HCT116 (cell line): Measurements from ENCODE around the gene TTYH3. TPM values are rescaled to one million over a fixed set of nuclear protein-coding genes. Genes with fewer than 3 reads are reported as not detected.
A peak's percentile ranks its signal among the peaks of the same experiment; 100 is the strongest.

Experiments
- ATAC-seq: fragments of 200-7000 bp; cut with Tn5 transposase; 2 replicates; pipeline ENCODE4 v1.9.1; 2020; ENCODE audit warnings: mild to moderate bottlenecking, moderate library complexity
- BruUV-seq: library from RNA; stranded (reverse); fragments of 400-500 nt; replicated peaks from 2 replicates; lab custom pipeline; 2021; lab: Mats Ljungman, UMichigan
- CTCF ChIA-PET: fragments of 300-600 bp; sonication (Branson Sonifier 250); formaldehyde crosslinking; loops from one replicate; lab custom pipeline; 2021; ENCODE audit warnings: antibody characterized with exemption; lab: Charles Lee
- POLR2A ChIA-PET: fragments of 300-600, 350-600 bp; sonication (Branson Sonifier 250); formaldehyde crosslinking; loops from one replicate; lab custom pipeline; 2021; ENCODE audit warnings: antibody characterized with exemption; lab: Charles Lee
- RAD21 ChIA-PET, 2 experiments: fragments of 300-600 bp; sonication (Branson Sonifier 250); formaldehyde crosslinking; loops; one replicate each; lab custom pipeline; 2023; ENCODE audit warnings: low total read pairs in 2 of 2; ENCODE audit not compliant: uncharacterized antibody in 2 of 2, unreplicated experiment in 2 of 2, low non-redundant PET in 1 of 2; lab: Charles Lee
- DNase-seq: peaks from one replicate; pipeline ENCODE4 v3.0.0-alpha.2; 2010; ENCODE audit warnings: low read depth, low spot score
- H2AFZ ChIP-seq: fragments of 200-600 bp; shearing (Covaris generic), sonication (generic); 2 replicates; pipeline ENCODE4 v1.6.1; 2017; ENCODE audit warnings: low read depth, mixed run types, mixed read lengths, antibody characterized with exemption, low read length; ENCODE audit not compliant: poor library complexity, severe bottlenecking
- H3K27ac ChIP-seq: 2 replicates; pipeline ENCODE4 v1.5.1; 2012; ENCODE audit warnings: low read depth, low read length
- H3K27me3 ChIP-seq: fragments of 200-600 bp; sonication (generic); 2 replicates; pipeline ENCODE4 v1.6.1; 2016; ENCODE audit warnings: mixed run types, low read length, mixed read lengths; ENCODE audit not compliant: insufficient read depth
- H3K36me3 ChIP-seq, 2 experiments: fragments of 200-500 bp in 1 of 2; fragments of 200-600 bp in 1 of 2; sonication (Bioruptor generic) in 1 of 2; sonication (generic) in 1 of 2; 2 replicates each; pipeline versions ENCODE4 v1.5.1 to v1.6.1; 2014 to 2016; ENCODE audit warnings: low read length in 2 of 2, inconsistent platforms in 1 of 2, mixed read lengths in 1 of 2, mixed run types in 1 of 2; ENCODE audit not compliant: insufficient read depth in 2 of 2, control insufficient read depth in 1 of 2
- H3K4me1 ChIP-seq, 2 experiments: fragments of 200-600 bp in 1 of 2; sonication (generic) in 1 of 2; 2 replicates each; pipeline versions ENCODE4 v1.5.1 to v1.6.1; 2012 to 2017; ENCODE audit warnings: low read length in 2 of 2, inconsistent platforms in 1 of 2, mild to moderate bottlenecking in 1 of 2, mixed read lengths in 1 of 2, mixed run types in 1 of 2, moderate library complexity in 1 of 2; ENCODE audit not compliant: insufficient read depth in 2 of 2, control insufficient read depth in 1 of 2
- H3K4me2 ChIP-seq: fragments of 200-600 bp; sonication (generic); 2 replicates; pipeline ENCODE4 v1.6.1; 2017; ENCODE audit warnings: mixed run types, low read length, mixed read lengths
- H3K4me3 ChIP-seq, 2 experiments: fragments of 200-600 bp in 1 of 2; sonication (generic) in 1 of 2; replicated peaks in 1 of 2; 2 replicates each; pipeline ENCODE4 v1.5.1; 2011 to 2016; ENCODE audit warnings: low read length in 2 of 2, control low read depth in 1 of 2, low read depth in 1 of 2, mild to moderate bottlenecking in 1 of 2, mixed read lengths in 1 of 2, mixed run types in 1 of 2
- H3K79me2 ChIP-seq: fragments of 200-600 bp; sonication (generic); 2 replicates; pipeline ENCODE4 v1.6.1; 2017; ENCODE audit warnings: mild to moderate bottlenecking, mixed run types, low read length, moderate library complexity, mixed read lengths; ENCODE audit not compliant: insufficient read depth
- H3K9ac ChIP-seq: fragments of 200-600 bp; sonication (generic); 2 replicates; pipeline ENCODE4 v1.6.1; 2016; ENCODE audit warnings: low read length, mixed read lengths
- H3K9me2 ChIP-seq: fragments of 200-600 bp; sonication (generic), shearing (Covaris generic); 2 replicates; pipeline ENCODE4 v1.6.1; 2017; ENCODE audit warnings: mixed run types, mild to moderate bottlenecking, moderate library complexity; ENCODE audit not compliant: insufficient read depth
- H3K9me3 ChIP-seq, 2 experiments: fragments of 200-500 bp in 1 of 2; fragments of 200-600 bp in 1 of 2; sonication (Bioruptor generic) in 1 of 2; sonication (generic) in 1 of 2; 2 replicates each; pipeline ENCODE4 v1.6.1; 2014 to 2017; ENCODE audit warnings: low read length in 2 of 2, mixed read lengths in 2 of 2, inconsistent platforms in 1 of 2, low read depth in 1 of 2, mild to moderate bottlenecking in 1 of 2, mixed run types in 1 of 2, moderate library complexity in 1 of 2; ENCODE audit not compliant: control insufficient read depth in 1 of 2, insufficient read depth in 1 of 2
- H4K20me1 ChIP-seq: fragments of 200-600 bp; sonication (generic), shearing (Covaris generic); 2 replicates; pipeline ENCODE4 v1.6.1; 2017; ENCODE audit warnings: mixed run types, mild to moderate bottlenecking, moderate library complexity; ENCODE audit not compliant: insufficient read depth
- CBX3 ChIP-seq: IDR thresholded peaks from 2 replicates; pipeline ENCODE4 v1.6.1; 2012; ENCODE audit warnings: low read depth
- CEBPB ChIP-seq: IDR thresholded peaks from 2 replicates; pipeline ENCODE4 v1.6.1; 2012; ENCODE audit warnings: low read depth
- CTCF ChIP-seq, 3 experiments: fragments of 200-600 bp in 1 of 3; sonication (generic) in 1 of 3; IDR thresholded peaks in 2 of 3; conservative IDR thresholded peaks in 1 of 3; 2 replicates each; pipeline ENCODE4 v1.5.1; 2012 to 2017; ENCODE audit warnings: low read depth in 2 of 3, low read length in 2 of 3, antibody characterized with exemption in 1 of 3, borderline replicate concordance in 1 of 3, control low read depth in 1 of 3, mild to moderate bottlenecking in 1 of 3, mixed read lengths in 1 of 3, mixed run types in 1 of 3, moderate library complexity in 1 of 3; ENCODE audit not compliant: insufficient read depth in 1 of 3
- ELF1 ChIP-seq: IDR thresholded peaks from 2 replicates; pipeline ENCODE4 v1.6.1; 2012; ENCODE audit warnings: low read depth, borderline replicate concordance
- EZH2 ChIP-seq: fragments of 200-600 bp; sonication (generic); IDR thresholded peaks from 2 replicates; pipeline ENCODE4 v1.6.1; 2017; ENCODE audit warnings: antibody characterized with exemption, mixed run types
- EZH2phosphoT487 ChIP-seq: fragments of 200-600 bp; IDR thresholded peaks from 2 replicates; pipeline ENCODE4 v1.6.1; 2018; ENCODE audit warnings: antibody characterized with exemption, borderline replicate concordance
- FOSL1 ChIP-seq: IDR thresholded peaks from 2 replicates; pipeline ENCODE4 v1.6.1; 2012; ENCODE audit warnings: low read depth
- JUND ChIP-seq: IDR thresholded peaks from 2 replicates; pipeline ENCODE4 v1.6.1; 2012
- POLR2A ChIP-seq: IDR thresholded peaks from 2 replicates; pipeline ENCODE4 v1.7.0; 2011; ENCODE audit warnings: borderline replicate concordance; ENCODE audit not compliant: insufficient read depth, insufficient read length; ENCODE audit errors: extremely low read depth
- POLR2AphosphoS5 ChIP-seq: IDR thresholded peaks from 2 replicates; pipeline ENCODE4 v1.6.1; 2011; ENCODE audit warnings: mild to moderate bottlenecking, low read depth, low read length, moderate library complexity
- RAD21 ChIP-seq: IDR thresholded peaks from 2 replicates; pipeline ENCODE4 v1.6.1; 2012; ENCODE audit warnings: low read depth, mild to moderate bottlenecking
- SIN3A ChIP-seq: IDR thresholded peaks from 2 replicates; pipeline ENCODE4 v1.6.1; 2012; ENCODE audit warnings: low read depth
- SRF ChIP-seq: IDR thresholded peaks from 2 replicates; pipeline ENCODE4 v1.6.1; 2012; ENCODE audit warnings: low read depth
- TCF7L2 ChIP-seq: IDR thresholded peaks from 2 replicates; pipeline ENCODE4 v1.7.0; 2011; ENCODE audit warnings: borderline replicate concordance, inconsistent platforms; ENCODE audit not compliant: insufficient read depth, insufficient read length; ENCODE audit errors: extremely low read depth
- YY1 ChIP-seq: IDR thresholded peaks from 2 replicates; pipeline ENCODE4 v1.6.1; 2011; ENCODE audit warnings: low read length, low read depth, moderate library complexity, mild to moderate bottlenecking; ENCODE audit not compliant: insufficient replicate concordance; ENCODE audit errors: extremely low read depth
- ZFX ChIP-seq: fragments of 450-650 bp; IDR thresholded peaks from 2 replicates; pipeline ENCODE4 v1.6.1; 2017
- ZNF274 ChIP-seq: fragments of 200-500 bp; sonication (Bioruptor generic); IDR thresholded peaks from 2 replicates; pipeline ENCODE4 v1.6.1; 2014; ENCODE audit warnings: mild to moderate bottlenecking, low read depth, low read length, inconsistent platforms
- intact Hi-C: fragments of 100-400 bp; cut with micrococcal nuclease; formaldehyde crosslinking; loops from 2 replicates; pipeline ENCODE4 v1.10.0; 2022
- total RNA-seq: library from RNA; stranded (reverse); gene quantifications from one replicate; pipeline ENCODE4 v1.2.1, GENCODE V29; 2021; ENCODE audit not compliant: unreplicated experiment
- TF ChIP-seq, protein P1 (sequence below): IDR thresholded peaks from 2 replicates; pipeline ENCODE4 v1.6.1; 2012
- TF ChIP-seq, protein P2 (sequence below): IDR thresholded peaks from 2 replicates; pipeline ENCODE4 v1.6.1; 2012
- TF ChIP-seq, protein P3 (sequence below): IDR thresholded peaks from 2 replicates; pipeline ENCODE4 v1.6.1; 2012; ENCODE audit warnings: low read depth

TTYH3 gene
- total RNA-seq, 1 experiment from 2014 or later: 40.3 TPM

DNA sequence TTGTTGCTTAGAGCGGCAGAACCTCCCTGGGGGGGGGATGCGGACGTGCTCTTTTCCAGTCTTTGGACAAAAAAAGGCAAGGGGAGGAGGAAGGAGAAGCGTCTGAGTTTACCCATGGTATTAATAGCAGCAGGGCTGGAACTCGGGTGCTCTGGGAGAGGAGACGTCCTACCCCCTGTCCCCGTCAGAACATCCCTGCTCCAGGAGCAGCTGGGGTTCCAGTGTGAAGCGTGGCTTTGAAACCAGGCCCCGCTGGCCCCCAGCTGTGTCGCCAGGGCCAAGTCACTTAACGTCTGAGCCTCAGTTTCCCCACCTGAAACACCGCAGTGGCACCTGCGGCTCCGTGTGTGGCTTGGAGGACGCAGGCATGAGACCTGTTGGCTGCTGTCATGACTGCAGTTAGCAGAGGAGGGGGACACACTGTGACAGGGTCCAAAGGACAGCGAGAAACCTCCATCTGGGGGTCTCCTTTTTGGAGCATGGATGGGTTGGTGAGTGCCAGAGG is 57.6 kb downstream of the TTYH3 start:
- no TSS peak for BruUV-seq
- Histone ChIP-seq H3K4me1 (peaks cover 10 to 23% of the 10 kb centered on the region in 2 experiments; a peak in 3 of 4 replicates), H3K79me2 (no peaks in the 10 kb centered on the region), H2AFZ (no peak overlapping the region), H3K36me3 (no peaks in the 10 kb centered on the region), H3K9ac (no peak overlapping the region), H4K20me1 (no peaks in the 10 kb centered on the region), H3K4me3 (no peak overlapping the region), H3K4me2 (0 out of 2 replicates have a peak overlapping the region, but pooled peaks have one; percentile 48), H3K27ac (no peak overlapping the region), H3K9me2 (no peaks in the 10 kb centered on the region), H3K9me3 (no peaks in the 10 kb centered on the region)
- intact Hi-C loops: loop anchor here (10.0 kb wide), 1 partner anchor 125 kb away; no protein-coding TSS in a partner anchor
- no peak for DNase-seq
- RAD21 ChIA-PET: no interaction called here
- POLR2A ChIA-PET: no interaction called here
- ATAC-seq: no peak
- TF ChIP-seq CBX3 (no peak), RAD21 (no peak), POLR2A (no peak), CTCF (IDR thresholded peaks at IDR 0.05 in 2 of 3, conservative IDR thresholded peaks at IDR 0.05 in 1 of 3; ENCODE audit: borderline replicate concordance in 1 of 3, insufficient read depth in 1 of 3, low read depth in 2 of 3, low read length in 2 of 3) (no peak), JUND (no peak), EZH2 (no peak), ZFX (no peak), ELF1 (no peak), EZH2phosphoT487 (no peak), TCF7L2 (no peak), CEBPB (no peak), SRF (no peak), SIN3A (no peak), POLR2AphosphoS5 (no peak), FOSL1 (no peak), ZNF274 (no peak), YY1 (no peak)
- TF ChIP-seq, protein P1, sequence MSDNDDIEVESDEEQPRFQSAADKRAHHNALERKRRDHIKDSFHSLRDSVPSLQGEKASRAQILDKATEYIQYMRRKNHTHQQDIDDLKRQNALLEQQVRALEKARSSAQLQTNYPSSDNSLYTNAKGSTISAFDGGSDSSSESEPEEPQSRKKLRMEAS: no peak
- TF ChIP-seq, protein P2, sequence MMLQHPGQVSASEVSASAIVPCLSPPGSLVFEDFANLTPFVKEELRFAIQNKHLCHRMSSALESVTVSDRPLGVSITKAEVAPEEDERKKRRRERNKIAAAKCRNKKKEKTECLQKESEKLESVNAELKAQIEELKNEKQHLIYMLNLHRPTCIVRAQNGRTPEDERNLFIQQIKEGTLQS: no peak
- TF ChIP-seq, protein P3, sequence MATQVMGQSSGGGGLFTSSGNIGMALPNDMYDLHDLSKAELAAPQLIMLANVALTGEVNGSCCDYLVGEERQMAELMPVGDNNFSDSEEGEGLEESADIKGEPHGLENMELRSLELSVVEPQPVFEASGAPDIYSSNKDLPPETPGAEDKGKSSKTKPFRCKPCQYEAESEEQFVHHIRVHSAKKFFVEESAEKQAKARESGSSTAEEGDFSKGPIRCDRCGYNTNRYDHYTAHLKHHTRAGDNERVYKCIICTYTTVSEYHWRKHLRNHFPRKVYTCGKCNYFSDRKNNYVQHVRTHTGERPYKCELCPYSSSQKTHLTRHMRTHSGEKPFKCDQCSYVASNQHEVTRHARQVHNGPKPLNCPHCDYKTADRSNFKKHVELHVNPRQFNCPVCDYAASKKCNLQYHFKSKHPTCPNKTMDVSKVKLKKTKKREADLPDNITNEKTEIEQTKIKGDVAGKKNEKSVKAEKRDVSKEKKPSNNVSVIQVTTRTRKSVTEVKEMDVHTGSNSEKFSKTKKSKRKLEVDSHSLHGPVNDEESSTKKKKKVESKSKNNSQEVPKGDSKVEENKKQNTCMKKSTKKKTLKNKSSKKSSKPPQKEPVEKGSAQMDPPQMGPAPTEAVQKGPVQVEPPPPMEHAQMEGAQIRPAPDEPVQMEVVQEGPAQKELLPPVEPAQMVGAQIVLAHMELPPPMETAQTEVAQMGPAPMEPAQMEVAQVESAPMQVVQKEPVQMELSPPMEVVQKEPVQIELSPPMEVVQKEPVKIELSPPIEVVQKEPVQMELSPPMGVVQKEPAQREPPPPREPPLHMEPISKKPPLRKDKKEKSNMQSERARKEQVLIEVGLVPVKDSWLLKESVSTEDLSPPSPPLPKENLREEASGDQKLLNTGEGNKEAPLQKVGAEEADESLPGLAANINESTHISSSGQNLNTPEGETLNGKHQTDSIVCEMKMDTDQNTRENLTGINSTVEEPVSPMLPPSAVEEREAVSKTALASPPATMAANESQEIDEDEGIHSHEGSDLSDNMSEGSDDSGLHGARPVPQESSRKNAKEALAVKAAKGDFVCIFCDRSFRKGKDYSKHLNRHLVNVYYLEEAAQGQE: no peak
- TF ChIP-seq, all 23 proteins: peak for 0
- CTCF ChIA-PET: no interaction called here
- H3K27me3 ChIP-seq: no peaks in the 10 kb centered on the region
